ENCODE results near the gene UBB. TPM values are rescaled to one million over a fixed set of nuclear protein-coding genes. Genes with fewer than 3 reads are reported as not detected.
"Not testable (repeated sequence)": the region's sequence is repeated elsewhere in the genome, so short reads cannot be mapped to it uniquely, and the experiment has no call there.

Gene UBB
- total RNA-seq, 4 donors from 2014 or later = 535 to 1,039 (median 667) TPM

DNA sequence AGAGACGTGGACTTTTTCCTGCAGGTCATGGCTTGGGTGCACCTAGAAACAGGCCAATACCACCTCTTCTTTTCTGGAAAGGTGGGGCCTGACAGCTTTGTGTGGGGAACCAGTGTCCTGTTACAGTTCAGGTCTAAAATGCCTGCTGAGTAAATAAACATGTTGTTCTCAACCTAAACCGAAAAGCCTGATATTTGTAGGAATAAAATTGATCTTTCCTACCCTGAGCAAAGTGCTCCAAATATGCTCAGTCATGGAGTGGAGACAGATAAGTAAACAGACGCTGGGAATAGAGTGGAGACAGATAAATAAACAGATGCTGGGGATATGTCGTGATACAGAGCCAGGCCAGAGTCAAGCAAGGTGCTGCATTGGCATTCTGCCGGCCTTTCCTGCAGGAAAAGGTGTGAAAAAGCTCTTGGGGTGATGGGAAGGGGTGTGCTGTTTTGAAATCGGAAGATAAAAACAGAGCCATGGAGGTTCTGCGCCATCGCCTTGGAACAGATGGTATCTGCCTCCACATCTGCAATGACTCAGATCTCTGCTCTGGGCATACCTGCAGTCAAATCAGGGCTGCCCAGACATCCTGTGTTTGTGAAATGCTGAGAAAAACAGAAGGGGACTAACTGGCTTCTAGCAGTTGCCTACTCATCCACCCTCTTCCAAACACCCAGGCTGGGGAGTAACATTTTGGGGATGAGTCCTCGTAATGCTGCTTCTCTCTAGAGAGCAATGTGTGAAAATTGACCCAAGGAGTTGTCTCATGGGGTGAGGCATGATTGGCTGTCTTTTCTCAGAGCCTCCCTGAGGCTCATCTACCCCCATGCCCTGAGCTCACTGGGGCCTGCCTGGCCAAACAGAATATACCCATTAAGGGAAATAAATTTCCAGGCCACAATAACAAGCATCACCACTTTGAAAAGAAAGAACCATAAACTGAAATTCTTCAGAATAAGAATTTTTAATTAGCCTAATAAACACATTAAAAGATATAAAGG, 17.7 kb downstream of the UBB start:
- no peaks in the 10 kb centered on the region for H3K36me3 ChIP-seq
- H3K9me3 ChIP-seq = no peaks in the 10 kb centered on the region
- no peak for DNase-seq
- H3K27ac ChIP-seq = no peak overlapping the region
- no peaks in the 10 kb centered on the region for H3K27me3 ChIP-seq
- intact Hi-C loops (cut with DNase I; ENCODE audit: low total_unique reads) = no loop called here
- H3K4me3 ChIP-seq = no peak overlapping the region
- TF ChIP-seq POLR2A (IDR thresholded peaks at IDR 0.05) = no peak
- TF ChIP-seq, protein P1, sequence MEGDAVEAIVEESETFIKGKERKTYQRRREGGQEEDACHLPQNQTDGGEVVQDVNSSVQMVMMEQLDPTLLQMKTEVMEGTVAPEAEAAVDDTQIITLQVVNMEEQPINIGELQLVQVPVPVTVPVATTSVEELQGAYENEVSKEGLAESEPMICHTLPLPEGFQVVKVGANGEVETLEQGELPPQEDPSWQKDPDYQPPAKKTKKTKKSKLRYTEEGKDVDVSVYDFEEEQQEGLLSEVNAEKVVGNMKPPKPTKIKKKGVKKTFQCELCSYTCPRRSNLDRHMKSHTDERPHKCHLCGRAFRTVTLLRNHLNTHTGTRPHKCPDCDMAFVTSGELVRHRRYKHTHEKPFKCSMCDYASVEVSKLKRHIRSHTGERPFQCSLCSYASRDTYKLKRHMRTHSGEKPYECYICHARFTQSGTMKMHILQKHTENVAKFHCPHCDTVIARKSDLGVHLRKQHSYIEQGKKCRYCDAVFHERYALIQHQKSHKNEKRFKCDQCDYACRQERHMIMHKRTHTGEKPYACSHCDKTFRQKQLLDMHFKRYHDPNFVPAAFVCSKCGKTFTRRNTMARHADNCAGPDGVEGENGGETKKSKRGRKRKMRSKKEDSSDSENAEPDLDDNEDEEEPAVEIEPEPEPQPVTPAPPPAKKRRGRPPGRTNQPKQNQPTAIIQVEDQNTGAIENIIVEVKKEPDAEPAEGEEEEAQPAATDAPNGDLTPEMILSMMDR (IDR thresholded peaks at IDR 0.05) = no peak
- H3K4me1 ChIP-seq = no peaks in the 10 kb centered on the region

DNA sequence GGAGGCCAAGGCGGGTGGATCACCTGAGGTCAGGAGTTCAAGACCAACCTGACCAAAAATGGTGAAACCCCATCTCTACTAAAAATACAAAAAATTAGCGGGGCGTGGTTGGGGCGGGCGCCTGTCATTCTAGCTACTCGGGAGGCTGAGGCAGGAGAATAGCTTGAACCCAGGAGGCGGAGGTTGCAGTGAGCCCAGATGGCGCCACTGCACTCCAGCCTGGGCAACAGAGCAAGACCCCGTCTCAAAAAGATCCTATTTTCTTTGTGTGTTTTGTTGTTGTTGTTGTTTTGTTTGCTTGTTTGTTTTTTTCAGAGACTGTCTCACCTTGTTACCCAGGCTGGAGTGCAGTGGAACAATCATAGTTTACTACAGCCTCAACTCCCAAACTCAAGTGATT, 23.0 kb downstream of the UBB start:
- intact Hi-C loops (cut with DNase I; ENCODE audit: low total_unique reads); H3K27me3 ChIP-seq; DNase-seq; H3K27ac ChIP-seq; H3K36me3 ChIP-seq; H3K4me3 ChIP-seq; H3K4me1 ChIP-seq; H3K9me3 ChIP-seq: not testable (repeated sequence)

DNA sequence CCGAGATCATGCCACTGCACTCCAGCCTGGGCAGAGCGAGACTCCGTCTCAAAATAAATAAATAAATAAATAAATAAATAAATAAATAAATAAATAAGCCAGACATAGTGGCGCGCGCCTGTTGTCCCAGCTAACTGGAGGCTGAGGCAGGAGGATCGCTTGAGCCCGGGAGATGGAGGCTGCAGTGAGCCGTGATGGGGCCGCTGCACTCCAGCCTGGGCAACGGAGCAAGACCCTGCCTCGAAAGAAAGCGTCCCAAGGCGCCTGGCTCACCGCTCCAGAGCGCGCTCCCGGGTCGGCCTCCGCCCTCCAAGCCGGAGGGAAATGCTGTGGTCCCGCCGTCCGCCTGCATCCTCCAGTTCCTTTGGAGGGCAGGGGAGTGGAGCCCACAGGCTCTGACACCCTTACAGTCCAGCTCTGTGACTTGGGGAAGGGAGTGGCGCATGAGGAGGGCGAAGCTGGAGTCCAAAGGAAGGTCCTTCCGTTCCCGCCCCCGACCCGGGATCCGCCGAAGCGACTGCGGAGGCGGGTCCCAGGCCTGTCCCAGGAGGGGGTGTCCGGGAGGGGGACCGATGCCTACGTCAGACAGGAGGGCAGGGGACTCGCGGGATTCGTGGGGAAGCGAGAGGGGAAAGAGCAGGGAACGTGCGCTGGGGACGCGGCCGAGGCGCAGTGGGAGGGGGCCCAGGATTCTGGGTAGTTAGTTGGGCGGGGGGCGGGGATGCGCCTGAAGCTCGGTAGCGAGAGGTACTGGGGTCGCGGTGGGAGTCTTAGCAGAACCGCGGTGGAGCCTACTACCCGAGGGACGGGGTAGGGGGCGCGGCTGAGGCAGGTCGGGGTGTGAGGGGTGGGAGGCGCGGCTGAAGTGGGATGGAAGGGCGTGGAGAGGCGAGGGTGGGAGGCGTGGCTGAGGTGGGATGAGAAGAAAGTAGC, 26.1 kb downstream of the UBB start:
- intact Hi-C loops (cut with DNase I; ENCODE audit: low total_unique reads) = no loop called here
- H3K4me3 ChIP-seq = peak overlapping the region; percentile 49 to 52
- TF ChIP-seq, protein P1 (IDR thresholded peaks at IDR 0.05) = no peak
- peak in 1 of 2 donors; percentile 19 for TF ChIP-seq POLR2A (IDR thresholded peaks at IDR 0.05)
- no peaks in the 10 kb centered on the region for H3K27me3 ChIP-seq
- H3K9me3 ChIP-seq = no peaks in the 10 kb centered on the region
- peak overlapping the region; percentile 86 to 89 for H3K27ac ChIP-seq
- DNase-seq = peak; percentile 47 to 59
- no peaks in the 10 kb centered on the region for H3K4me1 ChIP-seq
- H3K36me3 ChIP-seq = no peaks in the 10 kb centered on the region

DNA sequence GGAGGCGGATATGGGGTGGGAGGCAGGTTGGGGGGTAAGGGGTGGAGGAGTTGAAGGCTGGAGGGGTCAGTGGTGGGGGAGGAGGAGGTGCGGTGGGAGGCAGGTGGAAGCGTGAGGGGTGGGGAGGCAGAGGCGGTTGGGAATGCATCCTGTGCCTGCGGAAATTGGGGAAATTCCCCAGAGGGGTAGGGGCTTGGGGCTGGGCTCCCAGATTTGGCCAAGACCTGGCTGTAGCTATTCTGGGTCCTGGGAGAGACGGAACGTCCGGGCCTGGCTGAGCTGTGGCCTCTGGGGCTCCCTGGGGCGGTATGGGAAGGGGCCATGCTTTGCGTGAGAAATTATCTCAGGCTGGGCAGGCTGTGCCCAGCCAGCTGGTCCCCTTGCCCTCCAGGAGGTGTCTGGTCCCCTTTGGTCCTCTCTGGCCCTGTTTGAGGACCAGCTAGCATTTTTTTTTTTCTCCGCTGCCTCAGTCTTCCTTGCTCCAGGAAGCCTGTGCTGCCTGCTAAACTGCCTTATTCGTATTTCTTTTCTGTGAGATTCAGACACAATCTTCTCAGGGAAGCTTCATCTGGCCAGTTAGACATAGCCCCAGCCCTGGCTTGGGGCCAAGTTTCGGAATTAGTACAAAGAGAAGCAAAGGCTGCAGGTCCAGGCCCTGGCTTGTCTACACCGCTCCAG, 27.2 kb downstream of the UBB start:
- Histone ChIP-seq H3K36me3 (no peaks in the 10 kb centered on the region), H3K27me3 (no peaks in the 10 kb centered on the region), H3K4me3 (no peak overlapping the region), H3K27ac (peak overlapping the region; percentile 86 to 89), H3K4me1 (no peaks in the 10 kb centered on the region), H3K9me3 (no peaks in the 10 kb centered on the region)
- TF ChIP-seq POLR2A (IDR thresholded peaks at IDR 0.05) = no peak
- TF ChIP-seq, protein P1 (IDR thresholded peaks at IDR 0.05) = no peak
- DNase-seq = peak; percentile 67 to 74
- intact Hi-C loops (cut with DNase I; ENCODE audit: low total_unique reads) = no loop called here
